A673 (cell line): Measurements from ENCODE around the gene NOSTRIN.

ENCODE experiments used
- EZH2 ChIP-seq: fragments of 200-600 bp; sonication (generic); IDR thresholded peaks from 2 replicates; pipeline ENCODE4 v1.6.1; 2017; ENCODE audit warnings: borderline replicate concordance, low read depth, mild to moderate bottlenecking, mixed read lengths, antibody characterized with exemption, low read length; ENCODE audit not compliant: poor library complexity, severe bottlenecking
- TF ChIP-seq, protein P1 (sequence below): fragments of 300-800, 200-600 bp; sonication (generic); conservative IDR thresholded peaks from 2 replicates; pipeline ENCODE4 v1.5.1; 2017; ENCODE audit warnings: low read depth, mild to moderate bottlenecking, antibody characterized with exemption, low read length, moderate library complexity, mixed read lengths

DNA sequence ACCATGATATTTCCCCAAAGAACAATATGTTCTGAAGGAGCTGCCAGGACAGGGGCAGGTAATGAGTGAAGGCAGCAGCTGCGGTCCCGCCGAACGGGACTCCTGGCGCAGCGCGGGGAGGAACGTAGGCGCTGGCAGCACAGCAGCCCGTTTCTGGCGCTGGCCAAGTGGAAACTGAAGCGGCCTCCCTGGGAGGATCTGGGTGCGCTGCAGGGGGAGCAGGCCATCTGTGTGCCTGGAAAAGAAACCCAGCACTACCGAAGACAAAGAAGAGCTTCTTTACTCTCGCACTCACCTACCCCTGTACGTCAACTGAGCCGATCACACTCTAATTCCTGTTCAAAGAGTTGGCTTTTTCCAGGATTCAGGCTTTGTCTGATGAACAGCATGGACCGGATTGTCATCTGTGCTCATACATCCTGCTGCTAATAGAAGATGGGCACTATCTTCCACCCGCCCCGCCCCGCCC is 110.5 kb downstream of the NOSTRIN start:
- TF ChIP-seq, protein P1, sequence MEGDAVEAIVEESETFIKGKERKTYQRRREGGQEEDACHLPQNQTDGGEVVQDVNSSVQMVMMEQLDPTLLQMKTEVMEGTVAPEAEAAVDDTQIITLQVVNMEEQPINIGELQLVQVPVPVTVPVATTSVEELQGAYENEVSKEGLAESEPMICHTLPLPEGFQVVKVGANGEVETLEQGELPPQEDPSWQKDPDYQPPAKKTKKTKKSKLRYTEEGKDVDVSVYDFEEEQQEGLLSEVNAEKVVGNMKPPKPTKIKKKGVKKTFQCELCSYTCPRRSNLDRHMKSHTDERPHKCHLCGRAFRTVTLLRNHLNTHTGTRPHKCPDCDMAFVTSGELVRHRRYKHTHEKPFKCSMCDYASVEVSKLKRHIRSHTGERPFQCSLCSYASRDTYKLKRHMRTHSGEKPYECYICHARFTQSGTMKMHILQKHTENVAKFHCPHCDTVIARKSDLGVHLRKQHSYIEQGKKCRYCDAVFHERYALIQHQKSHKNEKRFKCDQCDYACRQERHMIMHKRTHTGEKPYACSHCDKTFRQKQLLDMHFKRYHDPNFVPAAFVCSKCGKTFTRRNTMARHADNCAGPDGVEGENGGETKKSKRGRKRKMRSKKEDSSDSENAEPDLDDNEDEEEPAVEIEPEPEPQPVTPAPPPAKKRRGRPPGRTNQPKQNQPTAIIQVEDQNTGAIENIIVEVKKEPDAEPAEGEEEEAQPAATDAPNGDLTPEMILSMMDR = no peak
- TF ChIP-seq EZH2 = no peak
